Measurements from ENCODE around the gene SOX6.

Gene SOX6

DNA sequence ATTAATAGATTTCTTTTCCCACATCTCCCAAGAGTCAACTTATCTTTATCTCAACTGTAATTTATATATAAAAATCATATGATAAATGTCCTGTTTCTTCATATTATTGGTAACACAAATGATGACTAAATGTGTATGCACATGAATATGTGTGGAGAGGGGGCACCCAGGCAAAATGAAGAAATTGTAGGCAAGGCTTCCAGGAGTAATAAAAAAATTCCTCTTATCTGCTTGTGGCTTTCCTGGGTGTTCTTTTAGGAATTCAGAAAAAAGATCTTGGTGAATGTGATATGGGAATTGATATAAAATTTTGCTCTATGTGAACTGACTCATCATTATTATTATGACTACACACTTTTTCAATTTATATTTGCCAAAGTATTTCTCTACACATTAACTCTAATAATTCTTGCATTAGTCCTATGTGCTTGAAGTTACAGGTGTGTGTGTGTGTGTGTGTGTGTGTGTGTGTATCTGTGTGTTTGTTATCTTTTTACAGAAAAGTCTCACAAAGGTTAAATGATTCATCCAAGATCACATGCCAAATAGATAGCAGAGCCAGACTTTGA lies 197.8 kb downstream of the SOX6 start:
- Histone ChIP-seq H3K4me3 (ENCODE audit: low read length) (no peak overlapping the region), H3K4me2 (ENCODE audit: low read depth, low read length) (no peak overlapping the region), H3K27ac (ENCODE audit: low read length) (no peak overlapping the region), H3K27me3 (replicated peaks; ENCODE audit: insufficient read depth, low read length) (no peaks in the 10 kb centered on the region), H3K9ac (ENCODE audit: low read length) (no peak overlapping the region), H3K9me3 (replicated peaks; ENCODE audit: insufficient read depth, low read length) (no peaks in the 10 kb centered on the region), H3K36me3 (replicated peaks; ENCODE audit: insufficient read depth, low read length) (no peaks in the 10 kb centered on the region), H2AFZ (ENCODE audit: low read length) (no peak overlapping the region), H3K4me1 (ENCODE audit: low read length) (no peaks in the 10 kb centered on the region), H4K20me1 (ENCODE audit: insufficient read depth, low read length) (no peaks in the 10 kb centered on the region), H3K9me2 (replicated peaks; ENCODE audit: insufficient read depth, low read length) (no peaks in the 10 kb centered on the region), H3F3A (ENCODE audit: insufficient read depth, low read length) (no peaks in the 10 kb centered on the region), H3K79me2 (ENCODE audit: low read length) (no peaks in the 10 kb centered on the region)
- TF ChIP-seq EZH2phosphoT487 (IDR thresholded peaks at IDR 0.05; ENCODE audit: low read length) (no peak), EZH2 (optimal IDR thresholded peaks at IDR 0.05; ENCODE audit: low read depth, low read length) (no peak)
- TF ChIP-seq, protein P1, sequence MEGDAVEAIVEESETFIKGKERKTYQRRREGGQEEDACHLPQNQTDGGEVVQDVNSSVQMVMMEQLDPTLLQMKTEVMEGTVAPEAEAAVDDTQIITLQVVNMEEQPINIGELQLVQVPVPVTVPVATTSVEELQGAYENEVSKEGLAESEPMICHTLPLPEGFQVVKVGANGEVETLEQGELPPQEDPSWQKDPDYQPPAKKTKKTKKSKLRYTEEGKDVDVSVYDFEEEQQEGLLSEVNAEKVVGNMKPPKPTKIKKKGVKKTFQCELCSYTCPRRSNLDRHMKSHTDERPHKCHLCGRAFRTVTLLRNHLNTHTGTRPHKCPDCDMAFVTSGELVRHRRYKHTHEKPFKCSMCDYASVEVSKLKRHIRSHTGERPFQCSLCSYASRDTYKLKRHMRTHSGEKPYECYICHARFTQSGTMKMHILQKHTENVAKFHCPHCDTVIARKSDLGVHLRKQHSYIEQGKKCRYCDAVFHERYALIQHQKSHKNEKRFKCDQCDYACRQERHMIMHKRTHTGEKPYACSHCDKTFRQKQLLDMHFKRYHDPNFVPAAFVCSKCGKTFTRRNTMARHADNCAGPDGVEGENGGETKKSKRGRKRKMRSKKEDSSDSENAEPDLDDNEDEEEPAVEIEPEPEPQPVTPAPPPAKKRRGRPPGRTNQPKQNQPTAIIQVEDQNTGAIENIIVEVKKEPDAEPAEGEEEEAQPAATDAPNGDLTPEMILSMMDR (IDR thresholded peaks at IDR 0.05; ENCODE audit: low read length): no peak
- DNase-seq: no peak

DNA sequence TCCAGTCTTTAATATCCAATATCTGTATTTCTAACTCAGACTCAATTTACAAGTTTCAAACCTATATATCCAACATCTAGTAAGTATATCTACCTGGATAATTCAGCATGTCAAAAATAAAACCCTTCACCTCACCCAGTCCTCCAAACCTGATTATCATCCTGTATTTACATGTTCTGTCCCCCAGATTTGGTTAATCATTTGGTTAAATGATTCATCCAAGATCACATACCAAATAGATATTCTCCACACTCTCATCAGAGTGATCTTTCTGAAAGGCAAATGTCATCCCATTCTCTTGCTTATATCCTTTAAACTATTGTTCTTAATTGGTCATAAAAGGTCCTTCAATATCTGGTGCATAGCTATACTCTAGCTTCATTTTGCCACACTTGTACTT lies 199.0 kb downstream of the SOX6 start:
- no peaks in the 10 kb centered on the region for H3K27me3 ChIP-seq (replicated peaks; ENCODE audit: insufficient read depth, low read length)
- no peaks in the 10 kb centered on the region for H3K9me2 ChIP-seq (replicated peaks; ENCODE audit: insufficient read depth, low read length)
- no peaks in the 10 kb centered on the region for H3K4me1 ChIP-seq (ENCODE audit: low read length)
- no peak for DNase-seq
- no peak overlapping the region for H3K27ac ChIP-seq (ENCODE audit: low read length)
- no peaks in the 10 kb centered on the region for H4K20me1 ChIP-seq (ENCODE audit: insufficient read depth, low read length)
- H3K79me2 ChIP-seq (ENCODE audit: low read length): no peaks in the 10 kb centered on the region
- H3K36me3 ChIP-seq (replicated peaks; ENCODE audit: insufficient read depth, low read length): no peaks in the 10 kb centered on the region
- H3F3A ChIP-seq (ENCODE audit: insufficient read depth, low read length): no peaks in the 10 kb centered on the region
- TF ChIP-seq, protein P1 (IDR thresholded peaks at IDR 0.05; ENCODE audit: low read length): no peak
- TF ChIP-seq EZH2 (optimal IDR thresholded peaks at IDR 0.05; ENCODE audit: low read depth, low read length) (no peak), EZH2phosphoT487 (IDR thresholded peaks at IDR 0.05; ENCODE audit: low read length) (no peak)
- H3K9me3 ChIP-seq (replicated peaks; ENCODE audit: insufficient read depth, low read length): no peaks in the 10 kb centered on the region
- no peak overlapping the region for H2AFZ ChIP-seq (ENCODE audit: low read length)
- no peak overlapping the region for H3K4me2 ChIP-seq (ENCODE audit: low read depth, low read length)
- no peak overlapping the region for H3K4me3 ChIP-seq (ENCODE audit: low read length)
- H3K9ac ChIP-seq (ENCODE audit: low read length): no peak overlapping the region

DNA sequence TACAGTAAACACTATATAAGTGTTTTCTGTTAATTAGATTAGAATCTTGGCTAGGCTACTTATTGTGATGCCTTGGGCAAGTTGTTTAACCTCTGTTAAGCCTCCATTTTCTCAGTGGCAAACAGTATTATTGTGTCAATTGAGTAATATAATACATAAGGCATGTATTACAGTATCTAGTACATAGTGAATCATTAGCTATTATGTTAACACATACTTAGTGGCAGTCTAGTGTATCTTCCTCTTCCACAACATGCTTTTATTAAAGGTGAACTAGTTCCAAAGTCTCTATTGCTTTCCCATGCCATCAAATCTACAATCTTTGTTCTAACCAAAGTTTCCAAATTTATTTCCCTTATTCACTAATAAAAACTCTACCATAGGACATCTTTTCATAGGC lies 200.9 kb downstream of the SOX6 start:
- no peaks in the 10 kb centered on the region for H3K79me2 ChIP-seq (ENCODE audit: low read length)
- TF ChIP-seq, protein P1 (IDR thresholded peaks at IDR 0.05; ENCODE audit: low read length): no peak
- no peak for TF ChIP-seq EZH2phosphoT487 (IDR thresholded peaks at IDR 0.05; ENCODE audit: low read length)
- TF ChIP-seq EZH2 (optimal IDR thresholded peaks at IDR 0.05; ENCODE audit: low read depth, low read length): no peak

More for the DNA sequence above, 200.9 kb downstream of the SOX6 start:
- no peaks in the 10 kb centered on the region for H3K9me3 ChIP-seq (replicated peaks; ENCODE audit: insufficient read depth, low read length)
- H3K27ac ChIP-seq (ENCODE audit: low read length): no peak overlapping the region
- H3K9ac ChIP-seq (ENCODE audit: low read length): no peak overlapping the region
- H3K4me2 ChIP-seq (ENCODE audit: low read depth, low read length): no peak overlapping the region
- H3K4me1 ChIP-seq (ENCODE audit: low read length): no peaks in the 10 kb centered on the region
- H2AFZ ChIP-seq (ENCODE audit: low read length): no peak overlapping the region
- no peaks in the 10 kb centered on the region for H3K36me3 ChIP-seq (replicated peaks; ENCODE audit: insufficient read depth, low read length)
- no peaks in the 10 kb centered on the region for H3K27me3 ChIP-seq (replicated peaks; ENCODE audit: insufficient read depth, low read length)
- H3F3A ChIP-seq (ENCODE audit: insufficient read depth, low read length): no peaks in the 10 kb centered on the region
- no peaks in the 10 kb centered on the region for H4K20me1 ChIP-seq (ENCODE audit: insufficient read depth, low read length)
- DNase-seq: no peak
- no peak overlapping the region for H3K4me3 ChIP-seq (ENCODE audit: low read length)
- no peaks in the 10 kb centered on the region for H3K9me2 ChIP-seq (replicated peaks; ENCODE audit: insufficient read depth, low read length)

All from MM.1S (cell line).